ENCODE data around the gene CRYGB.

- TF ChIP-seq POLR2A (IDR thresholded peaks at IDR 0.05; ENCODE audit: low read length) (no peak), GATA1 (IDR thresholded peaks at IDR 0.05; ENCODE audit: low read depth, low read length) (no peak)
These were observed 40.5 kb upstream of the CRYGB start for GRCh38 chr2:208186465-208186864.

All from erythroblast (primary cell).